GM18519 (cell line): ENCODE results near the gene AGBL1.
"Not testable (repeated sequence)": the region's sequence is repeated elsewhere in the genome, so short reads cannot be mapped to it uniquely, and the experiment has no call there.

ENCODE experiments used
- ATAC-seq: cut with Tn5 transposase; IDR thresholded peaks from one replicate; pipeline ENCODE4 v1.9.1; 2021; ENCODE audit warnings: mild to moderate bottlenecking, moderate library complexity; ENCODE audit not compliant: unreplicated experiment, low FRiP score

AGBL1 gene

GRCh38 chr15:87021751-87022150, 942.1 kb downstream of the AGBL1 start:
- no peak for ATAC-seq

- no peak for ATAC-seq
Measured at GRCh38 chr15:87031540-87032230, 952.0 kb downstream of the AGBL1 start.

- ATAC-seq: no peak
Measured at GRCh38 chr15:87032295-87032694, 952.6 kb downstream of the AGBL1 start.

GRCh38 chr15:87033056-87033455, 953.4 kb downstream of the AGBL1 start:
- no peak for ATAC-seq

- ATAC-seq: no peak
Measured at GRCh38 chr15:87034886-87035285, 955.2 kb downstream of the AGBL1 start.

GRCh38 chr15:87038404-87038803, 958.7 kb downstream of the AGBL1 start:
- ATAC-seq: no peak

GRCh38 chr15:87042619-87043018, 962.9 kb downstream of the AGBL1 start:
- not testable (repeated sequence) for ATAC-seq

GRCh38 chr15:87045746-87046145, 966.1 kb downstream of the AGBL1 start:
- no peak for ATAC-seq

GRCh38 chr15:87047203-87047965, 967.7 kb downstream of the AGBL1 start:
- ATAC-seq: no peak
